B cell (primary cell): ENCODE results near the gene ZNF618.

ENCODE experiments used
- CTCF ChIP-seq: fragments of 200-600 bp; IDR thresholded peaks from one replicate; pipeline ENCODE4 v1.8.0; 2022; ENCODE audit warnings: antibody characterized with exemption, mild to moderate bottlenecking
- EZH2 ChIP-seq: IDR thresholded peaks from 2 replicates; pipeline ENCODE4 v1.6.1; 2012; ENCODE audit warnings: borderline replicate concordance, low read depth, mild to moderate bottlenecking, moderate library complexity, low read length; ENCODE audit not compliant: insufficient read depth, poor library complexity, severe bottlenecking

- TF ChIP-seq CTCF, result no peak
- no peak for TF ChIP-seq EZH2
These were observed 87.8 kb downstream of the ZNF618 start for GRCh38 chr9:113963696-113964494.
